T47D (cell line): ENCODE measurements around the gene NRARP.
"Not testable (repeated sequence)": the region's sequence is repeated elsewhere in the genome, so short reads cannot be mapped to it uniquely, and the experiment has no call there.

ENCODE experiments used
- DNase-seq, 2 experiments: peaks; one replicate each; pipeline versions ENCODE4 v3.0.0 to v3.0.0-alpha.2; 2011 to 2012; ENCODE audit warnings: low read depth in 1 of 2, low spot score in 1 of 2
- JUND ChIP-seq: IDR thresholded peaks from 2 replicates; pipeline ENCODE4 v1.6.1; 2012; ENCODE audit warnings: low read depth
- in situ Hi-C: cut with HindIII; loops from 2 replicates; pipeline ENCODE4 v1.10.0; 2016; ENCODE audit warnings: low sequenced_read_pairs, low pct_unique_long_range_greater_than_20kb

The NRARP gene, protein sequence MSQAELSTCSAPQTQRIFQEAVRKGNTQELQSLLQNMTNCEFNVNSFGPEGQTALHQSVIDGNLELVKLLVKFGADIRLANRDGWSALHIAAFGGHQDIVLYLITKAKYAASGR

DNA sequence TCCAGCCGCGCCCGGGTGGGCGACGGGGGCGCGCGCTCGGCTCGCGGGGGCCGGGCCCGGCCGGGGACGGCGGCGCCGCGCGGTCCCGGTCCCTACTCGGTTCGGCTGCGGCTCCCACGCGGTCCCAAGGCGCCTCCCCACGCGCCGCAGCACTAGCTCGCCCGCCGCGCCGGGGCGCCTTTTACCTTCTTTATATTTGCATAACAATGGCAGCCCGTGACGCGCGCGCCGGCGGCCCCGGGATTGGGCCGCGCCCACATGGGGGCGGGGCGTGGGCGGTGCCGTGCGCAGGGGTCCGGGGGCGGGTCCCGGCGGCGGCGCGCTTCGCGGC, at the start of gene NRARP:
TSS of gene NRARP (minus strand) at position 154 of the 331 bp plus-strand sequence. CDS start 343 bp downstream, outside the sequence.
- DNase-seq, result peak; percentile 96 to 97
- in situ Hi-C loops, result no loop called here
- no peak for TF ChIP-seq JUND

DNA sequence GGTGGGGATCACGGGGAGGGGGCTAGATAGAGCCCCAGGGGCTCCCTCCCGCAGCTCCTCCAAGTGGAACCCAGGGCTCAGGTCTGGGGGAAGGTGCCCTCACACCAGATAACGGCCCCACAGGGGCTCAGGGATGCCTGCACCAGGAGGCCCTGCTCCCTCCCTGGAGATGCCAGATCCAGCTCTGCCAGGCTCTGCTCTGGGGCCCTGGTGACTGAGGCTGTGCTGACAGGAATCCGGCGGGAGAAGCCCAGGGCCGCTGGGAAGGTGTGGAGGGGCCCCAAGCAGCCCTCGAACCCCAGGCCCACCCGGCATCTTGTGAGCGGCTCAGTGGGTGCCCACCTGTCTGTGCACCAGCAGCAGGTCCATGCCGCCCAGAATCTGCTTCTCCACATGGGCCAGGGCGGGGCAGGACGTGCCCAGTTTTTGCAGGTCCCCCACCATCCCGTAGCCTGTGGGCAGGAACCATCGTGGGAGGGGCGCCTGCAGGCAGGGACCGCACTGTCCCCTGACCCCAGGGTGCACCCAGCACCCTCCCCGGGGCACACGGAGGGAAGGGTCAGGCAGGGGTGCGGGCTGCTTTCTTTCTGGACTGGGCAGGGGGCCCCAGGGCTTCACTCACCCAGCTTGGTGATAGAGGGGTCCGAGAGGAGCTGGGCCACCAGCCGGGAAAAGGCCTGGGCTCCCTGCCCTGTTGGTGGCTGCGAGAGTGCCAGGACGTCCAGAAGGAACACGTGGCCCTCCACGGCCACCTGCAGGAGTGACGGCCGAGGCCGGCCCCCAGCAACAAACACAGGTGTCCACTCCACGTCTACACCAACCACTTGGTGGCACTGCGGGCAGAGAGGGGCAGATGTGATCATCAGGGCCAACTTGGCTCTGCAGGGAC, 48.9 kb upstream of the NRARP start:
- no peak for TF ChIP-seq JUND
- in situ Hi-C loops, result no loop called here
- no peak for DNase-seq

DNA sequence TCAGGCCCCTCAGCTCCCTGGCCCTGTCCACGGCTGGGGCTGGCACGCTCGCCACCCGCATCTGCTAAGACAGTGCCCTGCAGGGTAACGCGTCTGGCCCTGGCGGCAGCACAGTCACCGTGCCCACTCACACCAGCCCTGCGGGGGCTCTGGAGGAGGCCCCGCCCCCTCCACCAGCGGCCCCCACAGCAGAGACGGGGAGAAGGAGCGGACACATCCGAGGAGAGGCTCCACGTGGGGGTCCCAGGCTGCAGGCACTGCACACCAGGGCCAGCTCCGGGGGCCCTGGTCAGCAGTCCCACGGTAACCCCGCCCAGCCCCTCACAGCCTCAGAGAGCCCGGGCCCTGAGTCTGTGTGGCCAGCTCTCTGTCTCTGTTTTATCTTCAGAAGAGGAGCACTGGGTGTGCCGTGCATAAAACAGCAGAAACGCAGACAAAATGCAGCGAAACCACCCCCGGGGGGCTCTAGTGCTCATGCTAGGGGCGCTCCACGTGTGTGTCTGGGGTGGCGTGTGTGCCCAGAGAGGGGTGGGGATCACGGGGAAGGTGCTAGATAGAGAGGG, 47.5 kb upstream of the NRARP start:
- in situ Hi-C loops, result no loop called here
- TF ChIP-seq JUND, result no peak
- DNase-seq, result no peak

DNA sequence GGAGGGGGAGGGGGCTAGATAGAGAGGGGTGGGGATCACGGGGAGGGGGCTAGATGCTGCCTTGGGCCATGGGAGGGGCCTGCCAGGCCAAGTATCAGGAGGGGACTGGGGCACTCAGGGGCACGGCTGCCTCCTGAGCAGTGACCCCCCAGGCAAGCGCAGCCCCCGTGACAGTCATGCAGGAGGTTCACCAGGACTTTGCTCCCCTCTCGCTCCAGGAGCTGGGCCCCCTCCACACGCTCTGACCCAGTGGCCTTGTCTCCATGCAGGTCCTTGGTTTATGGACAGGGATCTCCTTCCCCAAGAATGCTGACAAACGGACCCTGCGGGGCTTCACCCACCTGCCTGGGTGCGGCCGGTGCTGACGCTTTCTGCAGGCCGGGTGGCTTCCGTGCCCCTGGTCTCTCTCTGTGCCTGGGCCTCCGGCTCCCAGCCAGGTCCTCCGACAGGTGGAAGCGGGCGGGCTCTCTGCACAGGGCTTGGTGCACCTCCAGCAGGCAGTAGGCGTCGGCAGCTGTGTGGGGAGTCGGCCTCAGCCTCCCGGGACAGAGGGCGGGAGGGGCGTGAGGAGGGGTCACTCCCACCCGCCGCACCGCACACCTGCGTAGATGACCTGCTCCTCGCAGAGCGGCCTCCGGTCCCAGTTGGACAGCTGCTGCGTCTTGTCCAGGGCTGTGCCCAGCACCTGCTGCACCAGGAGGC, 46.8 kb upstream of the NRARP start:
- in situ Hi-C loops, result no loop called here
- DNase-seq, result no peak
- TF ChIP-seq JUND, result no peak

DNA sequence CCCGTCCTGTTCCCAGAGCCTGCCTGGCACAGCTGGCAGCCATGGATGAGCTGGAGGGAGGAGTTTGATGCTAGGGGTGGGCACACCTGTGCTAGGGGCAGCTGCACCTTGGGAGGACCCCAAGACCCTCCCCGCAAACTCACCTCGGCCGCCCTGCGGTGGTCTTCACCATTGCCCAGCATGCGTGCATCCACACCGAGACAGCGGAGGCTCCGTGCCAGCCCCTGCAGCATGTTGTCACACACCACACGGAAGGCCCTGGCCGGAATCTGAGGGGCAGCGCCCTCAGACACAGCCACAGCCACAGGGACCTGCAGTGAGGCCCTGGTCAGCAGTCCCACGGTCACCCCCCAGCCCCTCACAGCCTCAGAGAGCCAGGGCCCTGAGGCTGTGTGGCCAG, 45.9 kb upstream of the NRARP start:
- in situ Hi-C loops, result no loop called here
- DNase-seq, result no peak
- TF ChIP-seq JUND, result no peak

DNA sequence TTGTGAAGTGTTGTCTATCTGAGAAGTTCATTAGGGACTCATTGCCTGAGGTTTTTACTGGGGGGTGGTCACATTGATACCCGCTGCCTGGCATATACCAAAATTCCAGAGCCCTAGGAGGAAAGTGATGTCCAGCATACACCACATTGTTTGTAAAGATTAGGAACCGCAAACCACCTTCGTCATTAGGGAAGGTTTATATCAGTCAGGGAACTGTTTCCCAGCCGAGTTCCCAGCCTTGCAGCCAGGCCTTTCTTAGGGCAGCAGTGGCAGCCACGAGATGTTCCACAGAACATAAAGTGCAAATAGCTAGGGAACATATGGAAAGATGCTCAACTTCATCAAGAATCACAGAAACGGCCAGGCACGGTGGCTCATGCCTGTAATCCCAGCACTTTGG, 40.4 kb upstream of the NRARP start:
- no peak for TF ChIP-seq JUND
- in situ Hi-C loops, result no loop called here
- no peak for DNase-seq

DNA sequence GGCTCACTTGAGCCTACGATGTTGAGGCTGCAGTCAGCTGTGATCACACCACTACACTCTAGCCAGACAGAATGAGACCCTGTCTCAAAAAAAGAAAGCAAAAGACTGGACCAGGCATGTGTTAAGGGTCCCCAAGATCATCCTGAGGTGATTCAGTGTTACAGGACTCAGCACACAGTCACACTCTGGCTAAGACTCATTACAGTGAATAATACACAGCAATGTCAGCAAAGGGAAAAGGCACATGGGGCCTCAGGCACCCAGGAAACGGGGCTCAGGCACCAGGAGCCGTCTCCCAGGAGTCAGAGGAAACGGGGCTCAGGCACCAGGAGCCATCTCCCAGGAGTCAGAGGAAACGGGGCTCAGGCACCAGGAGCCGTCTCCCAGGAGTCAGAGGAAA, 39.2 kb upstream of the NRARP start:
- no peak for TF ChIP-seq JUND
- in situ Hi-C loops, result no loop called here
- no peak for DNase-seq

DNA sequence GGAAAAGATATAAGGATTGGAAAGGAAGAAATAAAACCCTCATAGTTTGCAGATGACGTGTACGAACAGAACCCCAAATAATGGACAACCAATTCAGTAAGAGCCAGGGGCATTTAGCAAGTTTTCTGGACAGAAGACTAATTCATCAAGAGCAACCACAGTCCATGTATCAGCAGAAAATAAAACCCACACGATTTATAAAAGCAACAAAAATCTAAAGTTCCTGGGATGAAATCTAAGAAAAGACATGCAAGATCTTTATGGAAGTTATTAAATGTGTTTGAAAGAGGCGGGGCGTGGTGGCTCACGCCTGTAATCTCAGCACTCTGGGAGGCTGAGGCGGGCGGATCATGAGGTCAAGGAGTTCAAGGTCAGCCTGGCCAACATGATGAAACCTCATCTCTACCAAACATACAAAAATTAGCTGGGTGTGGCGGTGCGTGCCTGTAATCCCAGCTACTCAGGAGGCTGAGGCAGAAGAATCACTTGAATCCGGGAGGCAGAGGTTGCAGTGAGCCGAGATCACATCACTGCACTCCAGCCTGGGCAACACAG, 37.9 kb upstream of the NRARP start:
- DNase-seq, in situ Hi-C loops: not testable (repeated sequence)

DNA sequence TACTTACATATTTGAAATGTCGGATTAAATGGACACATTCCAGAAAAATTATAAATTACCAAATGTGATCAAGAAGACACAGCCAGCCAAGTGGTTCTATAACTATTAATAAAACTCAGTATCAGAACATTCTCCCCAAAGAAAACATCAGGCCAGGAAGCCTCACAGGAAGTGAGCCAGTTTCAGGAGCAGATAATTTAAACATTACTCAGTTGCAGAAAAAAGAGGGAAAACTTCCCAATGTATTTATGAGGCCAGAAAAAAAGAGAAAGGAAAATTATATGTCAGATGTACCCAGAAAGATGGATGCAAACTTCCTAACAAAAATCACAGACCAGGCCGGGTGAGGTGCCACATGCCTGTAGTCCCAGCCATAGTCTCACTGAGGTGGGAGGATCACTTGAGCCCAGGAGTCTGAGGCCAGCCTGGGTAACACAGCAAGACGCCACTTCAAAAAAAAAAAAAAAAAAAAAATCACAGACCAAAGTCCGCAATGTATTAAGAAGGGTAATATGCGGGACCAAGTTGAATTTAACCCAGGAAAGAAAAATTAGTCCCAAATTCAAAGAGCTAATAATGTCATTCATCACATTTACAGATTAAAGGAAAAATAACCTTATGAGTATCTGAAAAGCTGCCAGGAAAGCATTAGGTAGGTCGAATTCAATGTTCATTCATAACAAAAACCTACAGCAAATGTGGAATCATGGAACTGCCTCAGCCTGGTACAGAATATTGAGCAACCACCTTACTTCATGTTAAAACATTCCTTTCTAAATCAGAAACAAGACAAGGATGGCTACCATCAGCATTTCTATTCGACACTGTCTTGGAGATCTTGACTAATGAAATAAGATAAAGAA, 37.2 kb upstream of the NRARP start:
- no peak for DNase-seq
- in situ Hi-C loops, result no loop called here
- no peak for TF ChIP-seq JUND

DNA sequence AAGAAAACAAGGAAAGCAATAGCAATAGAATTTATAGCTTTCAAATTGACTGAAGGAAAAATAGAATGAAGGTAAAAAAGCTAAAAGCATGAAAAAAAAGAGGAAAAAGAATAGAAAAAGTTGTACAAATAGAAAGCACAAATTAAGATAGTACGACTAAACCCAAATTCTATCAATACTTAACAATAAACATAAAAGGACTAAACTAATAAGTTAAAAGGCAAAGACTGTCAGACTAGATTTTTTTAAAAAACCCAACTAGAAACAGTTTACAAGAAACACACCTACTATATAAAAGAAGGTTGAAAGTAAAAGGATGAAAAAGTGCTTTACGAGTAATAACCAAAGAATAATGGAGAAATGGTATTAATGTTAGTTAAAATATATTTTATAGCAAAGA, 34.7 kb upstream of the NRARP start:
- in situ Hi-C loops, result no loop called here
- DNase-seq, result no peak
- TF ChIP-seq JUND, result no peak

DNA sequence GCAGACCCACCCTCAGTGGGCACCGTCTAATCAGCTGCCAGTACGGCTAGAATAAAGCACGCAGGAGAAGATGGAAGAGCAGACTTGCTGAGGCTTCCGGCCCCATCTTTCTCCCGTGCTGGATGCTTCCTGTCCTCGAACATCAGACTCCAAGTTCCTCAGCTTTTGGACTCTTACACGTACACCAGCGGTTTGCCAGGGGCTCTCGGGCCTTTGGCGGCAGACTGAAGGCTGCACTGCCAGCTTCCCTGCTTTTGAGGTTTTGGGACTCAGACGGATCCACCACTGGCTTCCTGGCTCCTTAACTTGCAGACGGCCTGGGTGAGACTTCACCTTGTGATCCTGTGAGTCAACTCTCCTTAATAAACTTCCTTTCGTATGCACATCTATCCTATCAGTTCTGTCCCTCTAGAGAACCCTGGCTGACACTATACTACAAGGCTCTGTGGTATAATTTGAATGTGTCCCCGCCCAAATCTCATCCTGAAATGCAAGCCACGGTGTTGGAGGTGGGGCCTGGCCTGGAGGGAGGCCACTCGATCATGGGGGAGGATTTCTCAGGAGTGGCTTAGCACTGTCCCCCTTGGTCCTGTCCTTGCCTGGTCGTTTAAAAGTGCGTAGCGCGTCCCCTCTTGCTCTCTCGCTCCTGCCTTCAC, 31.1 kb upstream of the NRARP start:
- no peak for TF ChIP-seq JUND
- DNase-seq, result no peak
- in situ Hi-C loops, result no loop called here

DNA sequence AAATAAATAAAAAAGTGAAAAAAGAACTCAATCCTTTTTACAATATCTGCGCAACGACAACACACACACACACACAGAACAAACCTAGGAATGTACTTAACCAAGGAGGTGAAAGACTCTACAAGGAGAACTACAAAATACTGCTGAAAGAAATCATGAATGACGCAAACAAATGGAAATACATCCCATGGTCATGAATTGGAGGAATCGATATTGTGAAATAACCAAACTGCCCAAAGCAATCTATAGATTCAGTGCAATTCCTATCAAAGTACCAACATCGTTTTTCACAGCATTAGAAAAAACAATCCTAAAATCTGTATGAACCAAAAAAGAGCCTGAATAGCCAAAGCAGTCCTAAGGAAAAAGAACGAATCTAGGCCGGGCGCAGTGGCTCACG, 29.9 kb upstream of the NRARP start:
- in situ Hi-C loops, result no loop called here
- no peak for TF ChIP-seq JUND
- no peak for DNase-seq
